Stimulated activated CD8-positive, alpha-beta memory T cell treated with anti-CD3 and anti-CD28 coated beads, Interleukin-7, amount 100 ng/mL, for 4 hours (primary cell): ENCODE data around the gene PKN1.
A peak's percentile ranks its signal among the peaks of the same experiment; 100 is the strongest.

Source experiments
- DNase-seq, 2 donors: peaks; one replicate each; pipeline ENCODE4 v3.0.0-alpha.2; 2020; ENCODE audit warnings: low read depth in 2 of 2

Gene PKN1

DNA sequence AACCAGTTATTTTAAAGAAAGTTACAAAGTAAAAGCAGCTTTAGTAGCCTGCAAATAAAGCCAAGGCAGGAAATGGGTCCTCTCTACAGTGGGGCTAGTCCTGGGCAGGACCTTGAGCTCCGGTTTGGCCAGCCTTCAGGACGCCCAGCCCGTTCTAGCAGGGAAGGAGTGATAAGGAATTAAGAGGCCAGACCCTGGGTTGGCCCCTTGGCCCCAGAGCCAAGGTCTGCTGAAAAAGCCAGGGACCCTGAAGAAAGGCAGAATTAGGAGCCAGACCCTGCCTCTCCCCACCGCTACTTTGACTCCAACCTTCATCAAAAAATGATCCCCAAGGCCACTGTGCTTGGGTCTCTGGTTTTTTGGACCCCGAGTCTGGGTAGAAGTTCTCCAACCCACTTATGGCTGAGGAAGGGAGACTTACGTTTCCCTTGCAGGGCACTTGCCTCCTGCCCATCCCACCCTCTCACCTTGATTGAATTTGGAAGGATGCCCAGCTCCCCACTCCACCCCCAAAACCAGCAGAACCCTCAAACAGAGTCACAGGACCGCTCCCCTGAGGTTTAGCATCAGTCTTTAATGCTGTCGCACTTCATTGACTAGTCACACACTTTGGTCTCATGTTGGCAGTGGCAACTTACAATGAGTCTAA, 81.2 kb downstream of the PKN1 start:
- no peak for DNase-seq

DNA sequence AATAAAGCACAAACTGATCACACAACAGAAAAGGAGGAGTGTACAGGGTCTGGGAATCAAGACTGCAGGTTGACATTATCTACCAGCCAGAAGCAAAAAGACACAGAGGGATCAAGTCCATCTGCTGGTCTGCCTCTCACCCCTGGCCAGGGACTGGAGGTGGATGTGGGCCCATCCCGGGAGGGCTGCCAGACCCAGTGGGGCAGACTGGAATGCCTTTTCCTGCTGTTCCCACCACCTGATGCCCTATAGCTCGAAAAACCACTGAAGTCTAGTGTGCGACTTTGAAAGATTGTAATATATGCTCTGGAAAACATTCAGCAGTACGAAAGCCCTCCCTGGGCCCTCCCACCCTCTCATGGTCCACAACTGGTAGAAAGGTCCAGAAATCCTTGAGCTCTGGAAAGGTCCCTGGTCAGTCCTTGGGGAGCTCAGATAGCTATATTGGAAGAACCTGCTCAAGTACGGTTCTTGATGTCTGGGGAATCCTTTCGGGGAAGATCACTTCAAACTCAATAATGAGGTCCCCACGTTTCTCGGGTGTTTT, 82.5 kb downstream of the PKN1 start:
- DNase-seq = no peak

DNA sequence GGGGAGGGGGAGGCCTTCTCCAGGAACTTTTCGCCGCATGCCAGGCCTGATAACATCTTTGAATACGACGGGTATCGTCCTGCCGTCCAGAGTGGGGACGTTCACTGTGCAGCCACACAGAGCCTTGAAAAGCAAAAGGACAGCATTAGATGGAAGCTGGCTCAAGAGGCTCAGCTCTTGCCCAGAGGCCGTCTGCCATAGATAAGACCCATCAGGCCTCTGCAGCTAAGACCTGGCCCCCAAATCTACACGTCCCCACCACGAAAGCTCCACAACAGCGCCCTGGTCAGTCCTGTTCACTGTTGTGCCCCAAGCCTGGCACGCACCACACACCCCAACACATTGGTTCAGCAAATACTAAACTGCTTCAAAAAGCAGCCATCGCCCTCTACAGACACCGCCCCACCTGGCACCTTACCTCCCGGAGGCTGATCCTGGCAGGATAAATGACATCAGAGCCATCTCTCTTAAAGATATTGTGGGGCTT, 83.0 kb downstream of the PKN1 start:
- DNase-seq = no peak

DNA sequence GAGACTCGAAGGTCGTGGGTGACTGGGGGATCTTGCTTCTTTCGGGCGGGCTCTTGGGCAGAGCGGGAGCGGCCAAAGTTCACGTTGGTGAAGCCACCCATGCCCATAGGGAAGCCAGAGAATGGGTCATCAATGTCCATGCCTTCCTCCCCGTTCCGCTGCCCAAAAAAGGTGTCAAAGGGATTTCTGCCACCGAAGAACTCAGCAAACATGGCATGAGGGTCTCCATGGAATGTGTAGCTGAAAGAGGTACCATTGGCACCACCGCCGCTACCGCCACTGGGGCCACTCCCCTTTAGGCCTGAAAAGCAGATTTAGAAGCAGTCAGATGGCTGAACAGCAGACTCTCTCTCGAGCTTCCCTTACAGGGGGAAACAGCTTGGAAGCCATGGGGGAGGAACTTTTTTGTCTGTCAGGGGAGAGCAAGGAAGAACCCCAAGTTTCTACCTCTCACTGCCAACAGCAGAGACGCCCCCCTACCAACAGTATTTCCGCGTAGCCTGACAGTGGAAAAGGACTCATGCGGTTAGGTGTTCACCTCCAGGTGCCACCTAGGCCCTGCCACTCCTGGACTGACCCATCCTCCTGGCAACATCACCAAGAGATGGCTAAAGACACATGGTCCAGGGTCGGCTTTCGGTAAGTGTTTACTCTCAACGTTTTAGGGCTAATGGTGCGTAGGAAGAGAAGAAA, 83.8 kb downstream of the PKN1 start:
- DNase-seq = no peak

DNA sequence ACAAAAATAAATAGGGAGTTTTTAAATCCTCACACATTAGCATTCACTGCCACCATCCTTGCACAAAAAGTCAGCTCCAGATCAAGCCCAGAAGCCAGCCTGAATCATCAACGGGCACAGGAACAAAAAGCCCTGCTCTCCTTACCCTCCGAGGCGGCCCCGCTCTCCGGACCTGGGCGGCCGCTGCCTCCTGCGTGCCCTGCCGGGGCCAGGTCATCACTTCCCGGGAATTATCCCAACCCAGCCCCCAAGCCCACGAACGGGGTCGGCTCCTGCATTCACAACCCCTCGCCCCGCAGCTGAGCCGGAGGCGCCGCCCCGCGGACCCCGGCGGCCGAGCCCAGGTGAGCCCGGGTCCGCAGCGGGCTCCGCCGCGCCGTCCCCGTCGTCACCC, 84.3 kb downstream of the PKN1 start:
- no peak for DNase-seq

DNA sequence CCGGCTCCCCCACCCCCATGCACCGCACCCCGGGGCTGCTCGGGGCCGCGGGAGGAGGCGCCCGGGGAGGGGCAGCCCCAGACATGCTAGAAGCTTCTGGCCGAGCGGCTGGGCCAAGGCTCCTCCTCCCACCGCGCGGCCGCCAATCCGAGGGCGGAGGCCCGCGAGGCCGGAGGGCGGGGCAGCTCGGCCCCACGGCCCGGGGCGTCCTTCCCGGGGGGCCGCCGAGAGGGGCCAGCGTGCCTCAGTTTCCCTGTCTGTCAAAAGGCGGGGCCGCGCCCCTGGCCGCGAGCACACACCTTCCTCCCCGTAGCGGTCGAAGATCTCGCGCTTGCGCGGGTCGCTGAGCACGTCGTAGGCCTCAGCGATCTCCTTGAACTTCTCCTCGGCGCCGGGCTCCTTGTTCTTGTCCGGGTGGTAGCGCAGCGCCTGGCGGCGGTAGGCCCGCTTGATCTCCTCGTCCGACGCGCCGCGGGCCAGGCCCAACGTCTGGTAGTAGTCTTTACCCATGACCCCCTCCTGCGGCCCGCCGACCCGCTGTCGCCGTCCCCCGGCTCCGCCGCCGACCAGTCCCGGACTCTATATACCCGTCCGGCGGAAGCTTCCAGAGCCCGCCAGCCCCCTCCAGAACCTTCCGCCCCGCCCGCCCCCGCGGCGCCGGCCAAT, 84.9 kb downstream of the PKN1 start, which contains the start of gene DNAJB1:
Gene DNAJB1 (minus strand): TSS at position 558 of the 666 bp plus-strand sequence. CDS start 48 bp downstream, at position 510.
- DNase-seq = peak in 1 of 2 donors; percentile 71

DNA sequence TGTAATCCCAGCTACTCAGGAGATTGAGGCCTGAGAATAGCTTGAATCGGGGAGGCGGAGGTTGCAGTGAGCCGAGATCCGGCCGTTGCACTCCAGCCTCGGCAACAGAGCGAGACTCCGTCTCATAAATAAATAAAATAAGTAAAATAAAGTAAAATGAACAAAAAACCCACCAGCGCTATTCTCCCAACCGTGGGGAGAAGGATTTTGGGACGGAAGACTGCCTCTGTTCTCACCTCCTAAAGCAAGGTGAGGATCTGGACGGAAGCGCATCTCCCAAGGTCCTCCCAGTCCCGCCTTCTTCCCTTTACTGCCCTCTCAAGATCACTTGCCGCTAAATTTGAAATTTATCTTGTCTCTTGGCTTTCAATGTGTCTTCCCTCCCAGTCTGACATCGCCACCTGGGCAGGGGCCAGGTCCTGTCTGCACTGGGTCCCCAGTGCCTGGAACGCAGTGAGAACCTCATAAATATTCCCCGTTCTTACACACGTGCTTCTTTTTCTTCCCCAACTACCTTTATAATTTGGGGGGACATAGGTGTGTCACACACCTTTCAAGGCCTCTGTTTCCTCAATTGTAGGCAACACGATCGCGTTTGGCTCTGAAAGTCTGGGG, 86.2 kb downstream of the PKN1 start:
- DNase-seq = no peak

DNA sequence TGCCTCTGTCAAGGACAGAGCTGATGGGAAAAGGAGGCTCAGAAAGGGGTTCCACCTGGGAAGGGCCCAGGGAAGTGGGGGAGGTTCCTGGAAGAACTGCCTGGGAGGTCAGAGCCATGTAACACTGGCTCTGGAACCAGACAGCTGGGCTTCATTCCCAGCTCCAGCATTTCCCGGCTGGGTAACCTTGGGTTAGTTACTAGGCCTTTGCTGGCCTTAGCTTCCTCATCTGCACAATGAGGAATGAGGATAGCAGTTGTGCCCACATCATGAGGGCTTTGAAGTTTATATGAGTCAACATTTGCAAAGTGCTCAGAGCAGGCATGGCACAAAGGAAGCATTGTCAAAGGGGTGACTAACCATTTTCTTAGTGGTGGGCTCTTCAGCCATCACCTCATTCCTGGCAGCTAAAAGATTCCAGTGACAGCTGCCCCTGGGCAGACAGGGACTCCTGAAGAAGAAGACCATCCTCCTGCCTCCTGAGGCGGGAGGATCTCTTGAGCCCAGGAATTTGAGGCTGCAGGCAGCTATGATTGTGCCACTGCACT, 86.8 kb downstream of the PKN1 start:
- DNase-seq = no peak

DNA sequence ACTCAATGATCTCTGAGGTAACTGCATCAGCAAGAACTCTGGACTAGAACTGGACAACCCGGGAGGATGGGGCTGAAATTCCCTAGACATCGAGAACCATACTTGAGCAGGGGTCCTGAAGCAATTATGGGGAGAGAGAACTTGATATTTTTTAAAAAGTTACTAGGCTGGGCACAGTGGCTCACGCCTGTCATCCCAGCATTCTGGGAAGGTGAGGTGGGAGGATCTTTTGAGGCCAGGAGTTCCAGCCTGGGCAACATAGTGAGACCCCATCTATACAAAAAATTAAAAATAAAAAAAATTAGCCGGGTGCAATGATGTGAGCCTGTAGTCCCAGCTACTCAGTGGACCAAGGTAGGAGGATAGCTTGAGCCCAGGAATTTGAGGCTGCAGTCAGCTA, 87.4 kb downstream of the PKN1 start:
- no peak for DNase-seq
